H1 (cell line): ENCODE data around the gene SHROOM2. TPM values are rescaled to one million over a fixed set of nuclear protein-coding genes. Genes with fewer than 3 reads are reported as not detected.

Experiments
- BRCA1 ChIP-seq: IDR thresholded peaks from 2 replicates; pipeline ENCODE4 v1.6.1; 2012; ENCODE audit warnings: low read depth, low read length, improper control_type of control experiment
- CBX5 ChIP-seq: fragments of 300-800, 300-1000 bp; sonication (generic); IDR thresholded peaks from 2 replicates; pipeline ENCODE4 v1.7.1; 2016; ENCODE audit warnings: antibody characterized with exemption, low read length, low read depth
- RAD21 ChIP-seq, 2 experiments: IDR thresholded peaks in 1 of 2; conservative IDR thresholded peaks in 1 of 2; 2 replicates each; pipeline ENCODE4 v1.6.1; 2011; ENCODE audit warnings: low read depth in 2 of 2, low read length in 2 of 2, improper control_type of control experiment in 1 of 2, inconsistent platforms in 1 of 2, mild to moderate bottlenecking in 1 of 2, moderate library complexity in 1 of 2
- polyA plus RNA-seq, 7 experiments: library from polyadenylated mRNA; depleted of rRNA in 3 of 7; stranded (reverse) in 5 of 7; unstranded in 2 of 7; fragments of >200 nt in 5 of 7; fragments of 200-250 nt in 2 of 7; gene quantifications; 1 replicate in 5 of 7; 2 replicates in 1 of 7; 4 replicates in 1 of 7; pipeline versions ENCODE4 v1.2.1 to v1.2.3, GENCODE V29; 2011 to 2013; ENCODE audit warnings: missing spikeins in 2 of 7, mixed read lengths in 2 of 7
- total RNA-seq: library from RNA; stranded (reverse); fragmentation: NEBNext Ultra II Directional; extraction: Animal tissue kit (Norgen Biotek cat#: 25700); gene quantifications from 2 replicates; pipeline ENCODE4 v1.2.1, GENCODE V29; 2021

Gene SHROOM2
- total and polyA plus RNA-seq, 2 of the 8 experiments (the other 6 are each of a cell fraction or from before 2014, with no cell fraction given) = 3.4 to 14.2 TPM

DNA sequence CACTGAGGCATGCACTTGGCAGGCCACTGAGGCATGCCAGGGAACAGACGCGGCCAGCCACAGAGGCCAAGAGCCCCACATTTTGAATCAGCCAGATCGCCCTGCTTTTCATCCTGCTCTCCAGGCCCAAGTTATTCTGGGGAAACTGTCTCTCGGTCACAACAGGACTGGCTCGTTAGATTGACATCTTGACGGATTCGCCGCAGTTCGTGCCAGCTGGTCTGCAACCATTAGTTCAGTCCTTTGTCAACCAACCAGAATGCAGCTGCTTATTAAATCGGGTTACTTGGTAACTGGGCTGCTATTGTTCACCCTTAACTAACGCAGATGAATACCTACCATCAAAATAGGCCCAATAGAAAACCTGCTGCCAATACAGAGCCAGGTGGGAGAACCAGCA, 197.6 kb downstream of the SHROOM2 start (continued):
- TF ChIP-seq RAD21 (IDR thresholded peaks at IDR 0.05 in 1 of 2, conservative IDR thresholded peaks at IDR 0.05 in 1 of 2; ENCODE audit: low read depth in 2 of 2, low read length in 2 of 2) = no peak
- no peak for TF ChIP-seq CBX5
- TF ChIP-seq BRCA1 = no peak
